ENCODE measurements around the gene FNDC10. TPM values are rescaled to one million over a fixed set of nuclear protein-coding genes. Genes with fewer than 3 reads are reported as not detected.

FNDC10 gene
- total and polyA plus RNA-seq, 10 of the 15 experiments (the other 5 are each of a cell fraction or from before 2014, with no cell fraction given) = 0.05 to 1.3 (median 0.25) TPM; not detected in 4

GRCh38 chr1:1613509-1614082 is 13.7 kb upstream of the FNDC10 start (continued):
- TF ChIP-seq, protein P1, sequence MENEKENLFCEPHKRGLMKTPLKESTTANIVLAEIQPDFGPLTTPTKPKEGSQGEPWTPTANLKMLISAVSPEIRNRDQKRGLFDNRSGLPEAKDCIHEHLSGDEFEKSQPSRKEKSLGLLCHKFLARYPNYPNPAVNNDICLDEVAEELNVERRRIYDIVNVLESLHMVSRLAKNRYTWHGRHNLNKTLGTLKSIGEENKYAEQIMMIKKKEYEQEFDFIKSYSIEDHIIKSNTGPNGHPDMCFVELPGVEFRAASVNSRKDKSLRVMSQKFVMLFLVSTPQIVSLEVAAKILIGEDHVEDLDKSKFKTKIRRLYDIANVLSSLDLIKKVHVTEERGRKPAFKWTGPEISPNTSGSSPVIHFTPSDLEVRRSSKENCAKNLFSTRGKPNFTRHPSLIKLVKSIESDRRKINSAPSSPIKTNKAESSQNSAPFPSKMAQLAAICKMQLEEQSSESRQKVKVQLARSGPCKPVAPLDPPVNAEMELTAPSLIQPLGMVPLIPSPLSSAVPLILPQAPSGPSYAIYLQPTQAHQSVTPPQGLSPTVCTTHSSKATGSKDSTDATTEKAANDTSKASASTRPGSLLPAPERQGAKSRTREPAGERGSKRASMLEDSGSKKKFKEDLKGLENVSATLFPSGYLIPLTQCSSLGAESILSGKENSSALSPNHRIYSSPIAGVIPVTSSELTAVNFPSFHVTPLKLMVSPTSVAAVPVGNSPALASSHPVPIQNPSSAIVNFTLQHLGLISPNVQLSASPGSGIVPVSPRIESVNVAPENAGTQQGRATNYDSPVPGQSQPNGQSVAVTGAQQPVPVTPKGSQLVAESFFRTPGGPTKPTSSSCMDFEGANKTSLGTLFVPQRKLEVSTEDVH (IDR thresholded peaks at IDR 0.05; ENCODE audit: low read depth, partially characterized antibody) = no peak
- no peak for TF ChIP-seq MEF2A (IDR thresholded peaks at IDR 0.05; ENCODE audit: insufficient read depth, low read depth, low read length)
- TF ChIP-seq LARP7 (IDR thresholded peaks at IDR 0.05) = no peak
- TF ChIP-seq JUND (IDR thresholded peaks at IDR 0.05; ENCODE audit: low read depth, low read length) = no peak
- no peak for TF ChIP-seq NKRF (conservative IDR thresholded peaks at IDR 0.05)

DNA sequence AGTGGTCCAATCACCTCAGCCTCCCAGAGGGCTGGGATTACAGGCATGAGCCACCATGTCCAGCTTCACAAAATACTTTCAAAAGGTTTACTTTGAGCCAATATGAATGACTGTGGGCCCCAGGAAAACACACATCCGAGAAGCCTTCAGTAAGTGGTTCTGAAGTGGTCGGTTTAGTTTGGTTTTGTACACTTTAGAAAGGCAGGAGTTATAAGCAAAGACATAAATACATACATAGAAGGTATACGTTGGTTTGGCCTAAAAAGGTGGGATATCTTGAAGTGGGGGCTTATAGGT is 12.1 kb upstream of the FNDC10 start:
- TF ChIP-seq, protein P2, sequence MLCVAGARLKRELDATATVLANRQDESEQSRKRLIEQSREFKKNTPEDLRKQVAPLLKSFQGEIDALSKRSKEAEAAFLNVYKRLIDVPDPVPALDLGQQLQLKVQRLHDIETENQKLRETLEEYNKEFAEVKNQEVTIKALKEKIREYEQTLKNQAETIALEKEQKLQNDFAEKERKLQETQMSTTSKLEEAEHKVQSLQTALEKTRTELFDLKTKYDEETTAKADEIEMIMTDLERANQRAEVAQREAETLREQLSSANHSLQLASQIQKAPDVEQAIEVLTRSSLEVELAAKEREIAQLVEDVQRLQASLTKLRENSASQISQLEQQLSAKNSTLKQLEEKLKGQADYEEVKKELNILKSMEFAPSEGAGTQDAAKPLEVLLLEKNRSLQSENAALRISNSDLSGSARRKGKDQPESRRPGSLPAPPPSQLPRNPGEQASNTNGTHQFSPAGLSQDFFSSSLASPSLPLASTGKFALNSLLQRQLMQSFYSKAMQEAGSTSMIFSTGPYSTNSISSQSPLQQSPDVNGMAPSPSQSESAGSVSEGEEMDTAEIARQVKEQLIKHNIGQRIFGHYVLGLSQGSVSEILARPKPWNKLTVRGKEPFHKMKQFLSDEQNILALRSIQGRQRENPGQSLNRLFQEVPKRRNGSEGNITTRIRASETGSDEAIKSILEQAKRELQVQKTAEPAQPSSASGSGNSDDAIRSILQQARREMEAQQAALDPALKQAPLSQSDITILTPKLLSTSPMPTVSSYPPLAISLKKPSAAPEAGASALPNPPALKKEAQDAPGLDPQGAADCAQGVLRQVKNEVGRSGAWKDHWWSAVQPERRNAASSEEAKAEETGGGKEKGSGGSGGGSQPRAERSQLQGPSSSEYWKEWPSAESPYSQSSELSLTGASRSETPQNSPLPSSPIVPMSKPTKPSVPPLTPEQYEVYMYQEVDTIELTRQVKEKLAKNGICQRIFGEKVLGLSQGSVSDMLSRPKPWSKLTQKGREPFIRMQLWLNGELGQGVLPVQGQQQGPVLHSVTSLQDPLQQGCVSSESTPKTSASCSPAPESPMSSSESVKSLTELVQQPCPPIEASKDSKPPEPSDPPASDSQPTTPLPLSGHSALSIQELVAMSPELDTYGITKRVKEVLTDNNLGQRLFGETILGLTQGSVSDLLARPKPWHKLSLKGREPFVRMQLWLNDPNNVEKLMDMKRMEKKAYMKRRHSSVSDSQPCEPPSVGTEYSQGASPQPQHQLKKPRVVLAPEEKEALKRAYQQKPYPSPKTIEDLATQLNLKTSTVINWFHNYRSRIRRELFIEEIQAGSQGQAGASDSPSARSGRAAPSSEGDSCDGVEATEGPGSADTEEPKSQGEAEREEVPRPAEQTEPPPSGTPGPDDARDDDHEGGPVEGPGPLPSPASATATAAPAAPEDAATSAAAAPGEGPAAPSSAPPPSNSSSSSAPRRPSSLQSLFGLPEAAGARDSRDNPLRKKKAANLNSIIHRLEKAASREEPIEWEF (IDR thresholded peaks at IDR 0.05; ENCODE audit: insufficient replicate concordance, low read depth, low read length) = no peak
- TF ChIP-seq PBX3 (IDR thresholded peaks at IDR 0.05; ENCODE audit: insufficient replicate concordance, low read depth, low read length) (no peak), FOXK2 (IDR thresholded peaks at IDR 0.05) (no peak), NFXL1 (IDR thresholded peaks at IDR 0.05; ENCODE audit: borderline replicate concordance) (no peak), SMAD5 (IDR thresholded peaks at IDR 0.05; ENCODE audit: low read depth) (no peak), POLR2A (IDR thresholded peaks at IDR 0.05; ENCODE audit: low read depth, low read length) (no peak)
- ChIA-PET CTCF (no interaction called here), SMC1A (ENCODE audit: uncharacterized antibody, unreplicated experiment) (no interaction called here), POLR2A (interaction anchor here (0.6 to 0.7 kb wide), 2 partner anchors 33 to 105 kb away, joined by 4 to 7 read pairs; no protein-coding TSS in a partner anchor), RAD21 (ENCODE audit: unreplicated experiment) (no interaction called here)
- peaks cover 14% of the 10 kb centered on the region for H3K4me1 ChIP-seq (ENCODE audit: control insufficient read depth, insufficient read depth, low read length)
- in situ Hi-C loops (cut with MboI) = no loop called here
- no peak overlapping the region for H3K9ac ChIP-seq (ENCODE audit: control insufficient read depth, insufficient read depth, low read length)
- H3K9me3 ChIP-seq (replicated peaks; ENCODE audit: control insufficient read depth, insufficient read depth, low read length) = no peaks in the 10 kb centered on the region
- DNase-seq (ENCODE audit: low read depth, low spot score) (no peak), FAIRE-seq (no peak), ATAC-seq (no peak)
- 96% methylated on average over 3 of the region's 3 CpGs for WGBS (ENCODE audit: insufficient coverage, insufficient replicate concordance, low lambda C conversion rate, missing lambda C conversion rate)
- H4K20me1 ChIP-seq (ENCODE audit: control insufficient read depth, insufficient read depth) = 0 out of 2 replicates have a peak, but pooled peaks cover 3% of the 10 kb centered on the region
- no peak overlapping the region for H2AFZ ChIP-seq (ENCODE audit: control insufficient read depth, low read depth, low read length)
- H3K4me2 ChIP-seq (ENCODE audit: control insufficient read depth, insufficient read depth) = no peak overlapping the region
- intact Hi-C loops (cut with micrococcal nuclease; ENCODE audit: unreplicated experiment) = no loop called here
- no peaks in the 10 kb centered on the region; a peak in 1 of 4 replicates for H3K27me3 ChIP-seq (replicated peaks in 1 of 2; ENCODE audit: control insufficient read depth in 2 of 2, insufficient read depth in 2 of 2, low read length in 1 of 2)
- H3K27ac ChIP-seq (ENCODE audit: control insufficient read depth, insufficient read depth) = no peak overlapping the region
- no peak overlapping the region for H3K4me3 ChIP-seq
- H3K79me2 ChIP-seq (ENCODE audit: control insufficient read depth, insufficient read depth, low read length) = peaks cover 3% of the 10 kb centered on the region
- H3K36me3 ChIP-seq (ENCODE audit: control insufficient read depth in 2 of 2, insufficient read depth in 2 of 2, low read length in 1 of 2) = peaks cover 0 to 2% of the 10 kb centered on the region in 2 experiments; a peak in 1 of 4 replicates
- BruUV-seq (replicated peaks) = no TSS peak
